Tibial nerve (tissue), 4 donors: ENCODE data around the gene NFKB1.

Experiments
- EP300 ChIP-seq, 2 donors: sonication (generic); formaldehyde crosslinking; IDR thresholded peaks; one replicate each; pipeline ENCODE4 v1.6.1; 2017; ENCODE audit warnings: antibody characterized with exemption in 2 of 2, mild to moderate bottlenecking in 1 of 2
- POLR2A ChIP-seq, 2 donors: fragments of 450-650 bp; IDR thresholded peaks; one replicate each; pipeline ENCODE4 v1.6.1; 2017; ENCODE audit warnings: antibody characterized with exemption in 2 of 2, mild to moderate bottlenecking in 2 of 2, moderate library complexity in 2 of 2
- TF ChIP-seq, protein P1 (sequence below), 5 experiments: fragments of 200-600 bp in 3 of 5; fragments of 450-650 bp in 2 of 5; sonication (generic) in 3 of 5; IDR thresholded peaks; one replicate each; pipeline ENCODE4 v1.5.1; 2016 to 2019; ENCODE audit warnings: antibody characterized with exemption in 5 of 5, mild to moderate bottlenecking in 3 of 5, moderate library complexity in 2 of 5

DNA sequence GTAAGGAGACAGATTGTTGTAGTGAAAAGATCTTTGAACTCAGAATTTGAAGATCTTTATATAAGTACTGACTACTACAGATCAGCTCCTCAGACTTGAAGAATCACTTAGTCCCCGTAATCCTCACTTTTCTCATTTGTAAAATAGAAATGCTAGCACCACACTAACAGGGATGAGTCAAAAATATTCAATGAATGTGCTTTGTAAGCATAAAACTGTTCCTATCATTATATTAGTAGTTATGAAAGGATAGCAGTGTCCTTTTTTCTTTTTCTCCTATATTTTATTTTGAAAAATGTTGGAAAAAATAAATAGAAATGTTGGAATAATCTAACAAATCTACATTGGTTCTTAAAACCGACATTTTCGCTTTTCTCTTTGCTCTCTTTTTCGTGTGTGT lies 25.4 kb downstream of the NFKB1 start:
- TF ChIP-seq, protein P1, sequence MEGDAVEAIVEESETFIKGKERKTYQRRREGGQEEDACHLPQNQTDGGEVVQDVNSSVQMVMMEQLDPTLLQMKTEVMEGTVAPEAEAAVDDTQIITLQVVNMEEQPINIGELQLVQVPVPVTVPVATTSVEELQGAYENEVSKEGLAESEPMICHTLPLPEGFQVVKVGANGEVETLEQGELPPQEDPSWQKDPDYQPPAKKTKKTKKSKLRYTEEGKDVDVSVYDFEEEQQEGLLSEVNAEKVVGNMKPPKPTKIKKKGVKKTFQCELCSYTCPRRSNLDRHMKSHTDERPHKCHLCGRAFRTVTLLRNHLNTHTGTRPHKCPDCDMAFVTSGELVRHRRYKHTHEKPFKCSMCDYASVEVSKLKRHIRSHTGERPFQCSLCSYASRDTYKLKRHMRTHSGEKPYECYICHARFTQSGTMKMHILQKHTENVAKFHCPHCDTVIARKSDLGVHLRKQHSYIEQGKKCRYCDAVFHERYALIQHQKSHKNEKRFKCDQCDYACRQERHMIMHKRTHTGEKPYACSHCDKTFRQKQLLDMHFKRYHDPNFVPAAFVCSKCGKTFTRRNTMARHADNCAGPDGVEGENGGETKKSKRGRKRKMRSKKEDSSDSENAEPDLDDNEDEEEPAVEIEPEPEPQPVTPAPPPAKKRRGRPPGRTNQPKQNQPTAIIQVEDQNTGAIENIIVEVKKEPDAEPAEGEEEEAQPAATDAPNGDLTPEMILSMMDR (IDR thresholded peaks at IDR 0.05), result no peak
- no peak for TF ChIP-seq POLR2A (IDR thresholded peaks at IDR 0.05)
- no peak for TF ChIP-seq EP300 (IDR thresholded peaks at IDR 0.05)
